IPS-18c (cell line): ENCODE measurements around the gene SLC38A10.
"Not testable (repeated sequence)": the region's sequence is repeated elsewhere in the genome, so short reads cannot be mapped to it uniquely, and the experiment has no call there.

Experiments
- H3K4me3 ChIP-seq: 2 replicates; pipeline ENCODE4 v1.7.0; 2013; ENCODE audit warnings: low read depth, mild to moderate bottlenecking, low read length, moderate library complexity; ENCODE audit not compliant: insufficient read depth
- H3K9me3 ChIP-seq: one replicate; pipeline ENCODE4 v1.6.1; 2013; ENCODE audit warnings: mild to moderate bottlenecking, low read length, moderate library complexity; ENCODE audit not compliant: control insufficient read depth, insufficient read depth

SLC38A10 gene

DNA sequence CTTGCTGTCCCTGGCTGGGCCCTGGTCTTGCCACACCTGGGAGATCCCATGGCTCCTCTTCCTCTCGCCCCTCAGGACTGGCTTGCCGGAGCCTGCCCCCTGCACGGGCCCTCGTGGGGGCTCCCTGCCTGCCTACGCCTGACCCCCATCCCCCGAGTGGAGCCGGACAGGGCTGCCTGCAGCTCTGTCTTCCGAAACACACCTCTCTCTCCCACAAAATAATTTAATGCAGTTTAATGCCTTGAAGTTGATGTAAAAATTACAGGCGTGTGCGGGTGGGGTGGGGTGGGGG is 22.4 kb upstream of the SLC38A10 start:
- H3K9me3 ChIP-seq, result no peaks in the 10 kb centered on the region
- H3K4me3 ChIP-seq, result no peak overlapping the region

DNA sequence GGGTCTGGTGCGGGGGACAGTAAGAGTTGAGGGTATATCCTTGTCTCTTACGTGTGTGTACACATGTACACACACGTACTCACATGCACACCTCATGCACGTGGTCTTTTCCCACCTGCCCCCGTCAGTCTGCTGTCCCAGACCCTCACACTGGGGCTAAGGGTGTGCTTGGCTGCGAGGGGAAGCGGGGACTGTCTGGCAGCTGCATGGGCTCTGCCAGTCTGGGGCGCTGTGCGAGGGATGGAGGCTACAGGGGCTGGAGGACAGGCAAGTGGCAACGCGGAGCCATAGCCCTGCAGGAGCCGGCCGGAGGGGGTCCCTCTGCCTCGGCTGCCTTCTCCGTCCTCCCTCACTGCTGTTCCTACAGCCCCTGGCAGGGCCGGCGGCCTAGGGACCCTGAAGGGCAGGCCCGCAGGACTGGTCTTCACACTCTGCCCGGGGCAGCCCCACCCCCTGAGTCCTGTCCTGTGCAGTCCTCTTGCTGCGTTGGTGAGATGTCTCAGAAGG is 20.8 kb upstream of the SLC38A10 start:
- H3K4me3 ChIP-seq, result no peak overlapping the region
- no peaks in the 10 kb centered on the region for H3K9me3 ChIP-seq

DNA sequence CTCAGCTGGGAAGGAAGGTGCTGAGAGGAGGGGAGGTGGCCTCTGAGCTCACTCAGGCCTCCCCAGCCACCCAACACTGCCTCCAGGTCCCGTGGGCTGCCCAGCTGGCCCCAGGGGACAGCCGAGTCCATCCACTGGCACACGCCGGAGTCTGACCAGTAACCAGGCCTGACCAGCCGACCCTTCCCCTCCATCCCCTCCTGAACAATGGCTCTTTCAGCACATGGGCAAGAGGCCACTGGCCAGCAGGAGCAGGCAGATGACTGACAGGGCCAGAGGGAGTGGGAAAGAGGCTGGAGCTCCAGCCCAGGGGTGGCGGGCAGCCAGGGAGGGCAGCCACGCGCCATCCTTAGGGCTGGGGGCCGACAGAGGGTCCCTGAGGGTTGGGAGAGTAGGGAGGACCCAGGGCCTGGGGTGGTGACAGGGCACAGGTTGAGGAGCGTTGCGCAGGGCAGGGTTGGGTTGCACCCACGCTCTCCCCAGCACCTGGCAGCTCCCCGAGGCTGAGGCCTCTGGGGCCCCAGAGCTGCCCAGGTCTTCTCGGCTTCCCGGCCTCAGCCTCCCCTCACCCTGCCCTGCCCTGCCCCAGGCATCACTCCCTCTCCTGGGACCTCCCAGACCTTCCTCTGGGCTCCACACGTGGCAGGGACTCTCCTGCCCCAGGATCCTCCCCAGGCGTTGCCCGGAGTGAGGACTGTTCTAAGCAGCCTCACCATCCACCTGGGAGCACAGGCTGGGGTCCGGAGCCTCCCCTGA is 20.2 kb upstream of the SLC38A10 start:
- Histone ChIP-seq H3K9me3 (no peaks in the 10 kb centered on the region), H3K4me3 (no peak overlapping the region)

DNA sequence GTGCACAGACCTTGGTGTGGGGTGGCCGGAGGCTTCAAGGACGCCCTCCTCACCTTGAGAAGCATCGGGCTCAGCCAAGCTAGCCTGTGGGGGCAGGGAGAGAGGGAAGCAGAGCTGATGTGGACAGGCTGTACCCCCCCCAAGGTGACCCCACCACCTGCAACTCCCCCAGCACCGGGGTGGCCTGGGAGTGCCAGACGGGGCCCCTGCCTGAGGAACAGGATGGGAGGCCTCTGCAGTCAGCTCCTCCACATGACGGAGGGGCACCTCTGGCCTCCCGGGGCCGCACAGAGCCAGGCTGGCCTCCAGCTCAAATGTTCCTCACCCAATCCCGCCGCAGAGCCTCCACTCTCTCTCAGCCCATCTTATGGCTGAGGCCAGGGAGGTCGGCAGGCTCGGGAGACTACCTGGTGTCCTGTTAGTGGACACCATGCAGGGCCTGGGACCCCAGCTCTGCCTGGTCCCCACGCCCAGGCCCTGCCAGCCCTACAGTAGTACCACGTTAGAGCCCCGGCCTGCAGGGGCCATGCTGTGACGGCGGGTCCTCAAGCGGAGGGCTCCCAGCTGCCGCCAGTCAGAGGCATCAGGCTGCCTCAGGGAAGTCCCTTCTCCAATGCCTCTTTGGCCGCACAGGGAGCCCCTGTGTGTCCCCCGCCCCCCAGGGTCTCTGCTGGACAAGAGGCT is 19.4 kb upstream of the SLC38A10 start:
- Histone ChIP-seq H3K9me3 (no peaks in the 10 kb centered on the region), H3K4me3 (no peak overlapping the region)

DNA sequence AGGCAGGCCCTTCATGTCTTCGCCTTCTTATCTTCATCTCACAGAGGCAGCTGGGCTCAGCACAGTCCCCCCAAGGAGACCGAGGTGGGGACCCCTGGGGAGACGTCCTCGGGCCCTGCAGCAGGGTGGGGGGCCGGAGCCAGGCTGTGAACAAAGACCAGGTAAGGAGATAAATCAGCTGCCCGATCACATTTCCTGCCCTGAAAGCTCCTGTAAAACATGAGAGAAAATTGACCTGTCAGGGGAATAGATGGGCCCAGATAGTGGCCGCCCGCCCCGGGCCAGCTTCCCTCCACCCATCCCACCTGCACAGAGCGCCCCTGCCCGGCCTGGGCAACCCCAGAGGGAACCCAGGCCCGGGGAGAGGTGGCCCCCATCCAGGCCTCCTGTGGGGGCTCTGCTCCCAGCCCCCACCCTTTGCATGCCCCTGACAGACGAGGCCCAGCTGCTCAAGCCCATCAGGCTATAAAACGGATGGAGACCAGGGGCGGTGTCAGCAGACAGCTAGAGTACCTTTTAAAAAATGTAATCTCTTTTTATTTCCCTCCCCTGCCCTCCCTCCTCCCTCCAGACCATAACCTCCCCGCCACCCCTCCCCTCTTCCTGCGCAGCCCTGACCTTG is 18.8 kb upstream of the SLC38A10 start:
- Histone ChIP-seq H3K9me3 (no peaks in the 10 kb centered on the region), H3K4me3 (no peak overlapping the region)

DNA sequence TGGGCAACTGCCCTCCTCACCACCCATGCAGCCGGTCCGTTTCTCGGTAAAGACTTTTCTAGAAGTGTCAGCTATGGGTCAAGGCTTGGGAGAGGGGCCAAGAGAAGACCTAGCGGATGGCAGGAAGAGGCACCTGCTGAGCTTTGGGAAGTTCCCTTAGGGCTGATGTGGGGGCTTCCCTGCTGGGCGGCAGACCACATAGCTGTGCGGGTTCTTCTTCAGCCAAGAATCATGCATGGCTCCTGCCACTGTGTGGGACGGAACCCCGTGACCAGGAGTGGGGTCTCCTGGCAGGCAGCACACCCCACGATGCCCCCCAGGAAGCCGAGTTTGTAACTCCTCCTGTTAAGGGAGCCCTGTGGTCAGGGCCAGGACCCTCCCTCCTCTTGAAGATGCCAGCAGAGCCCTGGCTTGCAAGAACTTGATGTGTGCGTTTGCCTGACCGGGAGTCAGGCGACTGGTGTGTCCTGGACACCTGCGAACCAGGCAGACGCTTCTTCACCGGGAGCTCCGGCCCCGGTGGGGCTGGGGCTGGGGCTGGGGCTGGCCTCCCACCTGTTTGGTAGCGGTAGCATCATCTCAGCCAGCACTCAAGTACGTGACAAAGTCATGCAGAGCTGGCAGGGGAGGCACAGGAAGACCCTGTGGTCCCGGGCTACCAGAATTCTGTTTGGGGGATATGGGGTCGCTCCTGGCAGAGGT is 17.7 kb upstream of the SLC38A10 start:
- H3K9me3 ChIP-seq, result no peaks in the 10 kb centered on the region
- no peak overlapping the region for H3K4me3 ChIP-seq

DNA sequence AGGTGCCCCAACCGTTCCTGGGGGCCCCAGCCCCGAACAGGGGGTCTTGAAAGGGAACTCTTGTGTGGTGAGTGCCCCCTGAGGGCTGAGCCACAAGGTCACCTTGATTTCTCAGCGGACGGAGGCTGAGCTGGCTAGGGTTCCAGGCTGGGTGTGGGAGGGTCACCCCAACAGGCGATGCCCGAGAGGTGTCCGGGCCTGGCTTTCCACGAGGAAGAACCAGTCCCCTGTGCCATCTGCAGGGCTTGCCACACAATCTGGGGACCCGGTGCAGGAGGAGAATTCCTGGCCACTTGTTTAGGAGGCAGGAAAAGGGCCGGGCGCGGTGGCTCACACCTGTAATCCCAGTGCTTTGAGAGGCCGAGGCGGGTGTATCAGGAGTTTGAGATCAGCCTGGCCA is 16.8 kb upstream of the SLC38A10 start:
- H3K4me3 ChIP-seq, result no peak overlapping the region
- H3K9me3 ChIP-seq, result no peaks in the 10 kb centered on the region

DNA sequence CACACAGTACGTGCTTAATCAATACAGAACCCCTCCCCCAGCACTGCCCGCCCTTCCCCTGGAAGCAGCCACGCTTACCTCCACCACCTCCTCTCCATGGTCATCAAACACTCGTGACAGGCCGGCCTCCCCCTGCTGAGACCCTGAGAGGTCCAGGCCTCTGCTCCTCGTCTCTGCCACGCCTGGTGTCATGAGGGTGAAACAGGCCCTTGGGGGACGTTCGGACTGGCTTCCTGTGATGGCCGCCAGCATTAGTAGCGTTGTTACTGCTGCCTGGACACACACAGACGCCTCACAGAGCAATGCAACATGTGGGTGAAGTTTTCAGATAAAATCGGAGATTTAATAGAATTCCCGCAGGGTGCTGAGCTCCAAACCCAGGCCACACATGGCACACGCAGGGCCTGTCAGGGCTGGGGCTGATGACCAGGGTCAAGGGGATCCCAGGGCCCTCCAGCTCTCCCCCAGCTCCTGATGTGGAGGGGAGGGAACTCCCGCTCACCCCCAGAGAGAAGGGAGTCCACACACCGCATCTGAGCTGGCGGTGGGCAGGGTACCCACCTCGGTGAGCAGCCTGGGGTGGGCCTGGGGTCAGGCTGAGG is 15.9 kb upstream of the SLC38A10 start:
- H3K4me3 ChIP-seq, result no peak overlapping the region
- no peaks in the 10 kb centered on the region for H3K9me3 ChIP-seq

DNA sequence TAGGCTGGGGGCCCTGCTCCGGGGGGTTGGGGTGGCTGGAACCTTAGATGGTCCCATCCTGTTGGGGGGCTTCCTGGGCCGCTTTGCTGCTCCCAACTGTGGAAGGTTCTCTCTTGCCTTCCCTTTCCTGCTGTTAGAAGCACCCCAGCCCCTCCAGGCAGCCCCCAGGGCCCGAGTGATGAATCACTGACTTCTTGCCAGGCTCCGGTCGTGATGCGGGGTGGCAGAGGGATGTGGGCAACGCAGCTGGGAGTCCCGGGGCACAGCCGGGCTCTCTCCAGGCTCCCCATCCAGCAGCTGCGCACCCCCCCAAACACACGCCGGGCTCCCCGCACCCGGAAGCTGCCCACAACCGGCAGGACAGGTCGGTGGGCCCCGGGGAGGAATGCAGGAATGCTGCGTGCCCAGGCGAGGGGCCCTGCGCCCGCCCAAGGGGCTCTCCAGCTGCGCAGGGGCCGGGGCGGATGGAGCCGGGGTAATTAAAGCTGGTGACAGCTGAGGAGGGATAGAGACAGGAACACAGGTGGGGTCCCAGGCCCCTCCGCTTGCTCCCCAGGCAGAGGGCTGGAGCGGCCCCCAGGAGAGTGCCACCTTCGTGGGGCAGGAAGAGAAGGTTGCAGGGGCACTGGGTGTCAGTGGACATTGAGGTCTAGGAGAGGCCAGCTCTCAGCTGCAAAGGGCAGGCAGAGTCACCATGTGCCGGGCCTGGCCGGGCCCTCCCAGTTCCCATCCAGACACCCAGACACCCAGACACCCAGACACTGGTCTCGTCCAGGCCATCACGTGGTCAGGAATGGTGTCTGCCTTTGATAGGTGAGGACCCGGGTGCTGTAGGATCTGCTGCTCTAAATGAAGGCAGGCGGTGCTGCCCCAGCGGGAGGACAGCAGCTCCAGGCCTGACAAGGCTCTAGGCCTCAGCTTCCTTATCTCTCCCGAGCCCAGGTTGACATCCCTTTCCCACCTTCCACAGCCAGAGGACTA is 15.0 kb upstream of the SLC38A10 start:
- Histone ChIP-seq H3K9me3 (no peaks in the 10 kb centered on the region), H3K4me3 (no peak overlapping the region)

DNA sequence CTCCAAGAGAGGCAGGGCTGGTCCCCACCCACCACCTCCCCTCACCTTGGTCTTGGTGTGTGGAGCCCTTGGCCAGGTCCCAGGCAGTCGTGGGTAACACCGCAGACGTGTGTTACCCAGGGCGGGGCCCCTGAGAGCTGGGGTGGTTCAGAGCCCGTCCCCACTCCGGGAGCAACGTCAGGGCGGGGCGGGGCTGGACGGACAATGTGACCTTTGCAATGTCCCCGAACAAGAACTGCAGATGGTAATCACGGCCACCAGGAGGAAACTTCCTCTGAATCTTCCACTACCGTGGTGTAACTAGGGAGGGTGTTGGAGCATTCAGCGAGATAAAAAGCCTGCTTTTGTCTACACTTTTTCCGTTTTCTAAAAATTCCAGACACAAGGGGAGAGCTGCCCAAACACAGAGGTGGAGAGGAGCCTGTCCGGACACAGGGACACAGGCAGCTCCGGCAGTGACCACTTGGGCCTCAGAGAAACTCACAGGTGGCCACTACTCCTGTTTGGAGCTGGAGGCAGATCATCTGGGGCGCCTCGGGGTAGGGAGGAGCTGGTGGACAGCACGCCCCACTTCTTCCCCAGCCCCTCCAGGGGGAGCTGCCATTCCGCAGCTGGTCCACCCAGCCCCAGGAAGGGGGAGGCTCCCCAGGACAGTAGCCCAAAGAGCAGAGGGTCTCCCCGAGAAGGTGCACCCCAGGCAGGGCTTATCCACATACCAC is 14.2 kb upstream of the SLC38A10 start:
- Histone ChIP-seq H3K9me3 (no peaks in the 10 kb centered on the region), H3K4me3 (no peak overlapping the region)

DNA sequence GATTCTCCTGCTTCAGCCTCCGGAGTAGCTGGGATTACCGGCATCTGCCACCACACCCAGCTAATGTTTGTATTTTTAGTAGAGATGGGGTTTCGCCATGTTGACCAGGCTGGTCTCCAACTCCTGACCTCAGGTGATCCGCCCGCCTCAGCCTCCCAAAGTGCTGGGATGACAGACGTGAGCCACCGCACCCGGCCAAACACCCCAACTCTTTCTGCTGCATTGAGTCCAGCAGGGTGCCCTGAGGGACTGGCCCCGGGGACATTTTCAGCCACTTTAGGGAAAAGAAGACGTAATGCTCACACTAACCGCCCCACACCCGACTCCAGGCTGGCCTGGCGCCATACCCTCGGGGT is 13.7 kb upstream of the SLC38A10 start:
- not testable (repeated sequence) for H3K9me3 ChIP-seq, H3K4me3 ChIP-seq

DNA sequence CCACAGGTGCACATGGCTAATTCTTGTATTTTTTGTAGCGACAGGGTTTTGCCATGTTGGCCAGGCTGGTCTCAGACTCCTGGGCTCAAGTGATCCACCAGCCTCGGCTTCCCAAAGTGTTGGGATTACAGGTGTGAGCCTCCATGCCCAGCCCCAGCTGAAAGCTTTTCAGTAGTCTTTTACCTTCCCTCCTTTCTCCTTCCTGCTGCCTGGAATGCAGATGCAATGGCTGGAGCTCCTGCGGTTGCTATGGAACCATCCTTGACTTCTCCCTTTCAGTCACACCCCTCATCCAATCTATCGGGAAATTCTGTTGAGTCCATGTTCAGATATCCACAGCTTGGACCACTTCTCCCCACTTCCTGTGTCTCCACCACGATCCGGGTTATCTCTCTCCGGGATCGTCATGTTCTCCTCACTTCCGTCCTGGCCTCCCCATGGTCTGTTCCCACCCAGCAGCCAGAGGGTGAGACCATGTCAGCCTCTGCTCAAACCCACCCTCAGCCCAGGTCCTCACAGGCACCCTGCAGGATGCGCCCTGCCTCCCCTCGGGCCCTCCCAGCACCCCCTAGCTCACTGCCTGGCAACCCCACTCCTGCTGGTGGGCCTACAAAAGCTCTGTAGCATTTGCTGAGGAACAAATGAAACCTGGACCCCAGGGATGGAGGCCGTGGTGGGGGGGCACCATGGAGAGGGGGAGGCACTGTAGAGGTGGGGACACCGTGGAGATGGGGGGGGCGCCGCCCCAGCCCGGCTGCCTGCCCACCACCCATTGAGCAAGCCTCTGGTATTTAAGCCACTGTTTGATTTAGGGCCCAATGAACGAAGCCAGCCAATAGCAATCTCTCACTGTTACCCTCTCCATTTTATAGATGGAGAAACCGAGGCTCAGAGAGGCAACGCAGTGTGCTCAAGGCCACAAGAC is 12.8 kb upstream of the SLC38A10 start:
- no peaks in the 10 kb centered on the region for H3K9me3 ChIP-seq
- H3K4me3 ChIP-seq, result no peak overlapping the region

DNA sequence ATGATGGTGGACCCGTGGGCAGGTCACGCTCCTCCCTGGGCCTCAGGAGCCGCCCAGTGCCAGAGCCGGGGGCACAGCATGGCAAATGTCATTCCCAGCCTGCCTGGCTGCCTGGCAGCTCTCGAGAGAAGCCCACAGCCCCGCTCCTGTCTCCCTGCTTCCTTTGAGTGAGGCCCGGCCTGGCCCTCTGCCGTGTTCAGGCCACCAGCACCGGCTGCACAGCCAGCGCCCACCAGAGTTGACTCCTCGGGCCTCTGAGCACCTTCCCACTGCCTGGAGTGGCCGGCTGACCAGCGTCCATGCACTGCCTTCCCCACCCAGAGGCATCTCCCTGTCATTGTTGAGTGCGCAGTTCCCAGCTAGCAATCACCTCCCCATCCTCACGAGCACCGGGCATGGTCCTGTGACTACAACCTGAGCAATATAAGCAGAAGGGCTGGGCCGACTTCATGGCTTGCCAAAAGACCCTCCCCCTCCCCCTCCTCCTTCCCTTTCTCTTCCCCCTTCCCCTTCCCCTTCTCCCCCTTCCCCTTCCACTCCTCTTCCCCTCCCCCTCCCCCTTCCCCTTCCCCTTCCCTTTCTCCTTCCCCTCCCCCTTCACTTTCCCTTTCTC is 11.9 kb upstream of the SLC38A10 start:
- no peak overlapping the region for H3K4me3 ChIP-seq
- H3K9me3 ChIP-seq, result no peaks in the 10 kb centered on the region

DNA sequence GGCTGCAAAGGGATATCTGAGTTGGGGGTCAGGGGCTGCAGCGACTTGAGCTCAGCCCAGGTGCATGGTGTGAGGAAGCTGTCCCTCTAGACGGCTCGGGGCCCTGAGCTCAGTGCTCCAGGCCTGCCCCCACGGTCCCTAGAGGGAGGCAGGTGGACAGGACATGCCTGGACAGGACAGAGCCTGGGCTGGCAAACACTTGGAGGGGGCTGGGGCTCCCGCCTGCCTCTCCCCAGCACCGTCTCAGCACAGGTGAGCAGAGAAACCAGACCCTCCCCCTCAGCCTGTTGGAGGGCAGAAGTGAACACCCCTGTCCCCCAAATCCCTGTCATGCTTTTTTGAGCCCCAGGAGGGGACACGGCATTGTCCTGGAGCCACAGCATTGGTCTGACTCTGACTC is 11.4 kb upstream of the SLC38A10 start:
- Histone ChIP-seq H3K9me3 (no peaks in the 10 kb centered on the region), H3K4me3 (no peak overlapping the region)
